ENCODE measurements around the gene ITGB8.

Gene ITGB8

DNA sequence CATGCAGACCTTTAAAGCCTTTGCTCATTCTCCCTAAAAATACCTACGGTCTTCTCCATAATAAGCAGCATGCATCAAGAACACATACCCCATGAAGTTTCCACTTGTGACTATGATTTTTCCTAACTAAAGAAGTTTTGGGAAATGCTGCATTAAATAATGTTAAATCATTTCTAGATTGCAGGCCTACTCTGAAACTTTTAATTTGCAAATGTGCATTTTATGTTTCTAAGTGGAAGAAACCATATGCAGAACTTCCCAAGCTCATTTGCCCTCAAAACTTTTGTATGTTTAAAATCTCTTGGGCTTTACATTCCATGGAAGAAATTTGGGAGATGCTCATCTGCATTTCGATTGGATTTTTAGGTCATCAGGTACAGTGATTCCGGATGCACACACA is 63.6 kb downstream of the ITGB8 start:
- H3K9ac ChIP-seq (ENCODE audit: low read depth in 1 of 2, low read length in 2 of 2) = no peak overlapping the region
- H3K27me3 ChIP-seq (ENCODE audit: control insufficient read depth in 1 of 2, insufficient read depth in 2 of 2, low read length in 2 of 2) = no peaks in the 10 kb centered on the region
- H3K36me3 ChIP-seq (ENCODE audit: control insufficient read depth in 1 of 2, insufficient read depth in 2 of 2, low read length in 2 of 2) = peaks cover 0 to 4% of the 10 kb centered on the region in 2 donors
- H3K9me3 ChIP-seq (ENCODE audit: control insufficient read depth in 1 of 2, low read length in 2 of 2) = no peaks in the 10 kb centered on the region
- no peak overlapping the region for H3K27ac ChIP-seq (ENCODE audit: low read depth, low read length)
- no peak overlapping the region for H3K4me3 ChIP-seq (ENCODE audit: low read depth in 1 of 2, low read length in 2 of 2)
- peaks cover 12 to 33% of the 10 kb centered on the region in 2 donors for H3K4me1 ChIP-seq (ENCODE audit: control insufficient read depth in 1 of 2, insufficient read depth in 2 of 2, low read length in 2 of 2)

DNA sequence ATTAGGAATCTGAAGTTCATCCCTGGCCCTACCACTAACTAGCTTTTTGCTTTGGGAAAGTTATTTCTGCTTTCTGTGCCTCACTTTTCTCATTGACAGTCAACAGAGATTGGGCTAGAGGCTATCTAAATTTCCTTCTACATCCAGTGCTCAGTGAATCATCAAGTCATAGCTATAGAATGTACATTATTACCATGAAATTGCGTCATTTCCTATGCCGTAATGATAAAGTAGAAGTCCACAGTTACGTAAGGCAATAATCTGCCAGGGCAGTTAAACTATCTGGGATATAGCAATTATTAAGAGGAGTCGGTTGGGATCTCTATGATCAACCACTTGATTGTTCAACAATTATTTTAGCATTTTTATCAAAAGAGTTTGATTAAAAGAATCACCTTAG is 64.4 kb downstream of the ITGB8 start:
- Histone ChIP-seq H3K27ac (ENCODE audit: low read depth, low read length) (no peak overlapping the region), H3K36me3 (ENCODE audit: control insufficient read depth in 1 of 2, insufficient read depth in 2 of 2, low read length in 2 of 2) (peaks cover 0 to 4% of the 10 kb centered on the region in 2 donors)

DNA sequence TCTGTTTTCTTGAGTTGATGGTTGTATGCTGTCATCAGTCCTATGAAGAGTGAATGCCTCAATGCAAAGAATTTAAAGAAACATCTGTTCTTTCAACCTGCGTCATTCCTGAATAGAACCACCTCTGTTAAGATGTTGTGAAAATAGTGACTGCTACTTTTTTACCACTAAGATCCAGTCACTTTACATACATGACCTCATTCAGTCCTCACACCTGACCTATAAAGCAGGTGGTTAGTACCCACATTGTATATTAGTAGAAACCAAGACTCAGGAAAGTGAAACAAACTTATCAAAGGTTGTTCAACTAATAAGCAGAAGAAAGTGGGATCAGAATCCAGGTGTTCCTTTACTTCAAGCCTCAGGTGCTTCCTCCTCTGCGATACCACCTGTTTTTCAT is 64.8 kb downstream of the ITGB8 start:
- H3K27ac ChIP-seq (ENCODE audit: low read depth, low read length) = no peak overlapping the region
- H3K36me3 ChIP-seq (ENCODE audit: control insufficient read depth in 1 of 2, insufficient read depth in 2 of 2, low read length in 2 of 2) = peaks cover 0 to 4% of the 10 kb centered on the region in 2 donors

More for the DNA sequence above, 64.4 kb downstream of the ITGB8 start:
- no peaks in the 10 kb centered on the region for H3K9me3 ChIP-seq (ENCODE audit: control insufficient read depth in 1 of 2, low read length in 2 of 2)
- no peak overlapping the region for H3K4me3 ChIP-seq (ENCODE audit: low read depth in 1 of 2, low read length in 2 of 2)
- H3K4me1 ChIP-seq (ENCODE audit: control insufficient read depth in 1 of 2, insufficient read depth in 2 of 2, low read length in 2 of 2) = peaks cover 12 to 29% of the 10 kb centered on the region in 2 donors
- no peaks in the 10 kb centered on the region for H3K27me3 ChIP-seq (ENCODE audit: control insufficient read depth in 1 of 2, insufficient read depth in 2 of 2, low read length in 2 of 2)
- H3K9ac ChIP-seq (ENCODE audit: low read depth in 1 of 2, low read length in 2 of 2) = no peak overlapping the region

DNA sequence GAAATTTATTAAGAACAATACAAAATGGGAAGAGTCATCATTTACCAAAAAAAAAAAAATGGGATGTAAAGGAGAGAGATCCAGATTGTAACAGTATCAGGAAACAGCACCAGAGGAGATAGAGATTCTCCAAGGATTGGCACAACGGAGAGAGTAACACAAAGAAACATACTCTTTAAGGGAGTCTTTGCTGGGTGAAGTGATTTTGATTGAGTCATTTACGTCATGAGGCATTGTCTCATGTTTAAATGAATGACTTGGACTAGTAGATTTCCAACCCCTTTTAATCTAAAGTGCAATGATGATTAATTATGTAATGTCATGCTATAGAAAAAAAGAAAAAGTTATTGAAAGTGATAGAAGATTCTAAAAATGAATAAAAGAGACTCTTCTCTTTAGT is 68.8 kb downstream of the ITGB8 start:
- Histone ChIP-seq H3K9me3 (ENCODE audit: control insufficient read depth in 1 of 2, low read length in 2 of 2) (no peaks in the 10 kb centered on the region), H3K4me3 (ENCODE audit: low read depth in 1 of 2, low read length in 2 of 2) (no peak overlapping the region), H3K4me1 (ENCODE audit: control insufficient read depth in 1 of 2, insufficient read depth in 2 of 2, low read length in 2 of 2) (peaks cover 5 to 11% of the 10 kb centered on the region in 2 donors), H3K9ac (ENCODE audit: low read depth in 1 of 2, low read length in 2 of 2) (no peak overlapping the region), H3K27me3 (ENCODE audit: control insufficient read depth in 1 of 2, insufficient read depth in 2 of 2, low read length in 2 of 2) (no peaks in the 10 kb centered on the region), H3K36me3 (ENCODE audit: control insufficient read depth in 1 of 2, insufficient read depth in 2 of 2, low read length in 2 of 2) (peaks cover 0 to 4% of the 10 kb centered on the region in 2 donors), H3K27ac (ENCODE audit: low read depth, low read length) (no peak overlapping the region)

More for the DNA sequence above, 64.8 kb downstream of the ITGB8 start:
- no peaks in the 10 kb centered on the region for H3K27me3 ChIP-seq (ENCODE audit: control insufficient read depth in 1 of 2, insufficient read depth in 2 of 2, low read length in 2 of 2)
- H3K9ac ChIP-seq (ENCODE audit: low read depth in 1 of 2, low read length in 2 of 2) = no peak overlapping the region
- H3K4me3 ChIP-seq (ENCODE audit: low read depth in 1 of 2, low read length in 2 of 2) = no peak overlapping the region
- H3K4me1 ChIP-seq (ENCODE audit: control insufficient read depth in 1 of 2, insufficient read depth in 2 of 2, low read length in 2 of 2) = peaks cover 12 to 29% of the 10 kb centered on the region in 2 donors
- no peaks in the 10 kb centered on the region for H3K9me3 ChIP-seq (ENCODE audit: control insufficient read depth in 1 of 2, low read length in 2 of 2)

DNA sequence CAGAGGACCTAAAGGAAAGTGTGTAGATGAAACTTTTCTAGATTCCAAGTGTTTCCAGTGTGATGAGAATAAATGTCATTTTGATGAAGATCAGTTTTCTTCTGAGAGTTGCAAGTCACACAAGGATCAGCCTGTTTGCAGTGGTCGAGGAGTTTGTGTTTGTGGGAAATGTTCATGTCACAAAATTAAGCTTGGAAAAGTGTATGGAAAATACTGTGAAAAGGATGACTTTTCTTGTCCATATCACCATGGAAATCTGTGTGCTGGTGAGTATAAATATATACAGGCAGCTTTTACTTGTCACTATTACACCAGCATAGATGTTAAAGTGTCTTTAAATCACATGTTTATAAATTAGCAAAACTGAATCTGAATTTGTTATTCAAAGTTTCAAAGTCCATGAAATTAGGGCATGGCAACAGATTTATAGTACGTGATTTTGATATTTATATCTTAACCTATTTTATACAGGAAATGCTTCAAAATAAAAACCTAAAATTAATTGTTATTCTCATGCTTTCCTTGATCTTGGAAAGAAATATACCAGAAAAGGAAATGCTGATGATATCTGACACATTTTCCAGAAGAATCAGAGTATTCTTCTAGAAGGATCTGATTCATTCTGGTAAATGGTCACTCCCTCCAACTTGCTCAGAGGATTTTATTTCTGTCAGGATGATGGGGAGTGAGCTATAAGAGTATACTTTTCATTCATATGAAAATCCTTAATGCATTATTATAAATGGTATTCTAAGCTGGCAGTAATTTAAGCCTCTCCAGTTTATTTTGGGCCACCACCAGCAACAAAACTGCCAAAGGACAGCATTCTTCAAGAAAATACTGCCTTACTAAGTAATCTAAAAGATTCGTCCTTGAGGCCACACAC is 71.4 kb downstream of the ITGB8 start:
- no peaks in the 10 kb centered on the region for H3K27me3 ChIP-seq (ENCODE audit: control insufficient read depth in 1 of 2, insufficient read depth in 2 of 2, low read length in 2 of 2)
- H3K9me3 ChIP-seq (ENCODE audit: control insufficient read depth in 1 of 2, low read length in 2 of 2) = no peaks in the 10 kb centered on the region
- H3K9ac ChIP-seq (ENCODE audit: low read depth in 1 of 2, low read length in 2 of 2) = no peak overlapping the region
- H3K36me3 ChIP-seq (ENCODE audit: control insufficient read depth in 1 of 2, insufficient read depth in 2 of 2, low read length in 2 of 2) = peaks cover 0 to 3% of the 10 kb centered on the region in 2 donors
- no peak overlapping the region for H3K4me3 ChIP-seq (ENCODE audit: low read depth in 1 of 2, low read length in 2 of 2)
- peaks cover 5 to 12% of the 10 kb centered on the region in 2 donors for H3K4me1 ChIP-seq (ENCODE audit: control insufficient read depth in 1 of 2, insufficient read depth in 2 of 2, low read length in 2 of 2)
- no peak overlapping the region for H3K27ac ChIP-seq (ENCODE audit: low read depth, low read length)

DNA sequence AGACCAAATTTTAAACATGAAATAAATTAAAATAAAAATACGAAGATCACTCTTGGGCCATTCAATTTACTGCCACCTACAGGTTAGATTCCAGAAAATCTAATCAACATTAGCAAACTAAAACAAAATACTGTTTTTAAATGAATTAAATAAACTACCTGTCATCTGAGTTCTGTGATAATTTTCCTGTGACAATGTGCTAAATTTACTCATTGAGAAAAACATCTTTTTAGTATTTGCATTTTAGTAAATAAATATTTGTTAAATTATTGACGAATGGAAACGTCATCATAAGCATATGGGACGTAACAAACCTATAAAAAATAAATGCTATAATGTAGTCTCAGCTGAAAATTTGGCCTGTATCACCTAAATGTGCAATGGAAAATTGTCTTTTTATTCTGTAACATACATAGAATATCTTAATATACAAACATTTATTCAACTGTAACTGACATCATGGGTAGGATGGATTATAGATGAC is 72.1 kb downstream of the ITGB8 start:
- H3K4me3 ChIP-seq (ENCODE audit: low read depth in 1 of 2, low read length in 2 of 2) = no peak overlapping the region
- H3K36me3 ChIP-seq (ENCODE audit: control insufficient read depth in 1 of 2, insufficient read depth in 2 of 2, low read length in 2 of 2) = no peaks in the 10 kb centered on the region
- H3K9me3 ChIP-seq (ENCODE audit: control insufficient read depth in 1 of 2, low read length in 2 of 2) = no peaks in the 10 kb centered on the region
- no peak overlapping the region for H3K27ac ChIP-seq (ENCODE audit: low read depth, low read length)
- H3K9ac ChIP-seq (ENCODE audit: low read depth in 1 of 2, low read length in 2 of 2) = no peak overlapping the region
- no peaks in the 10 kb centered on the region for H3K27me3 ChIP-seq (ENCODE audit: control insufficient read depth in 1 of 2, insufficient read depth in 2 of 2, low read length in 2 of 2)
- H3K4me1 ChIP-seq (ENCODE audit: control insufficient read depth in 1 of 2, insufficient read depth in 2 of 2, low read length in 2 of 2) = peaks cover 11 to 17% of the 10 kb centered on the region in 2 donors

DNA sequence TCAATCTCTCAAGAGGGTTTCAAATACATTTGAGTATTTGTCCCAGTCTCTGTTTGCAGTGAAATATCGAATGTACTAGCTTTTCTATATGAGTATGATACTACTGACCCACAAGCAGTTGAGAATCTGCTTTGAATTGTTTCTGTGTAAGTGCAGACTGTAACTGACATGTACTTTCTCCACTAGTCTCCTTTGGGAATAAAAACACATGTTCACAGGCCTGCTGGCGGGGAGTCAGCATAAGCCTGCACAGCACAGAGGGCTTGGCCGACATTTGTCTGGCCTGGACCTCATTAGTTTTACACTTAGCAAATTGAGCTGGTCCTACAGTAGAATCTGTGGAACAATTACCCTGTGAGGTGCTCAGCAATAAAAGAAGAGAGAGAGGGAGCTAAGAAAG is 72.6 kb downstream of the ITGB8 start:
- Histone ChIP-seq H3K27me3 (ENCODE audit: control insufficient read depth in 1 of 2, insufficient read depth in 2 of 2, low read length in 2 of 2) (no peaks in the 10 kb centered on the region), H3K36me3 (ENCODE audit: control insufficient read depth in 1 of 2, insufficient read depth in 2 of 2, low read length in 2 of 2) (no peaks in the 10 kb centered on the region), H3K4me3 (ENCODE audit: low read depth in 1 of 2, low read length in 2 of 2) (no peak overlapping the region), H3K9me3 (ENCODE audit: control insufficient read depth in 1 of 2, low read length in 2 of 2) (no peaks in the 10 kb centered on the region), H3K9ac (ENCODE audit: low read depth in 1 of 2, low read length in 2 of 2) (no peak overlapping the region), H3K27ac (ENCODE audit: low read depth, low read length) (no peak overlapping the region), H3K4me1 (ENCODE audit: control insufficient read depth in 1 of 2, insufficient read depth in 2 of 2, low read length in 2 of 2) (peaks cover 17 to 22% of the 10 kb centered on the region in 2 donors)

DNA sequence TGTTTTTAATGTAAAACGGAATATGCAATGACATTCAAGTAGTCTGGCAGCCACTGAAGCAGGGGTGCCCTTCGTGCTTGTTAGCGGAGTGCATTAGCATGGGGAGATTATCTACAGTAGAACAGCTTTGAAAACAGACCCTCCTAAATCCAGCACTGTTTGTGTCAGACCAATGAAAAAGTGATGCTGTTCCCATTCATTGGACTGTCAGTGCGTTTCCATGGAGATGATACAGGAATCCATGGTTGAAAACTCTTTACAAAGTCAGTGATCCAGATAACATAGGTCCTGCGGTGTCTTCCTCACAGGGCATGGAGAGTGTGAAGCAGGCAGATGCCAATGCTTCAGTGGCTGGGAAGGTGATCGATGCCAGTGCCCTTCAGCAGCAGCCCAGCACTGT is 73.6 kb downstream of the ITGB8 start:
- no peaks in the 10 kb centered on the region for H3K9me3 ChIP-seq (ENCODE audit: control insufficient read depth in 1 of 2, low read length in 2 of 2)
- H3K4me3 ChIP-seq (ENCODE audit: low read depth in 1 of 2, low read length in 2 of 2) = no peak overlapping the region
- H3K4me1 ChIP-seq (ENCODE audit: control insufficient read depth in 1 of 2, insufficient read depth in 2 of 2, low read length in 2 of 2) = peaks cover 22 to 25% of the 10 kb centered on the region in 2 donors
- H3K27ac ChIP-seq (ENCODE audit: low read depth, low read length) = no peak overlapping the region
- H3K9ac ChIP-seq (ENCODE audit: low read depth in 1 of 2, low read length in 2 of 2) = no peak overlapping the region
- no peaks in the 10 kb centered on the region for H3K36me3 ChIP-seq (ENCODE audit: control insufficient read depth in 1 of 2, insufficient read depth in 2 of 2, low read length in 2 of 2)
- H3K27me3 ChIP-seq (ENCODE audit: control insufficient read depth in 1 of 2, insufficient read depth in 2 of 2, low read length in 2 of 2) = no peaks in the 10 kb centered on the region

DNA sequence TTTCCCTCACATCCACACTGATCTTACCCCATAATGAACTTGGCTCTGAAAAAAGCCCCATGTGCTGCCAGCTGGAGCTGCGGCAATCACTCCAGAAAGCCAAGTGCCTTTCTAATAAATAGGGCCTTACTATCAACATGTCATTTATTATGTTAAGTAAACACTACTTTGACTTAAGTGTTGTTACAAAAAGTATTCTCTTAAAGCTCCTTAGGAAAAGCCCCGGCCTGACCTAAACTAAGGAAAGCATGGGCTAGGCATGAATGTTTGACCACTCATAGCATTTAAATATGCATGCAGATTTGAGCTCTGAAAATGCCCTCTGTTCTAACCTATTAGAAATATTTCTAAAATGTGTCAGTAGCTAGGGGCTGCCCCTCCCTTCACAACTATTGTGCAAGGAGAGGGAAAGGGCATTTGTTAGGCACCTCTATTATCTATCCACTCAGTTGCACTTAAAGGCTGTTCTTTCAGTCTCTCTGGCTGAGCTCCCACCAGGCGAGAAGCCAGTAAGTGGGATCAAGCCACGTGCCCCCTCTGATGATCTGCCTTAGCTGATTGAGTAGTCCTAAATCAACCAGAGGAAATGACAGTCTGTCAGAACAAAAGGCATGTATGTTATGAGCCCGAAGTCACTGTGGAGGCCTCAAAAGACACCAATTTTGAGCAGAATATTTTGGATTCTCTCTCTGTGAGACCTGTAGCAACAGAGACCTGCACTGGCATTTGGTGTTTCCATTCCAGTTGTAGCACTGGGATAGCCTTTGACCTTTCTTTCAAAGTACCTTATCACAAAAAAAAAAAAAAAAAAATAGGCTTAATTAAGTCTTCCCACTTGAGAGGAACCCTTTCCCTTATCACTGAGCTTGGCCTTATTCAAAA is 77.1 kb downstream of the ITGB8 start:
- no peaks in the 10 kb centered on the region for H3K36me3 ChIP-seq (ENCODE audit: control insufficient read depth in 1 of 2, insufficient read depth in 2 of 2, low read length in 2 of 2)
- no peaks in the 10 kb centered on the region for H3K27me3 ChIP-seq (ENCODE audit: control insufficient read depth in 1 of 2, insufficient read depth in 2 of 2, low read length in 2 of 2)
- H3K4me1 ChIP-seq (ENCODE audit: control insufficient read depth in 1 of 2, insufficient read depth in 2 of 2, low read length in 2 of 2) = peaks cover 20 to 22% of the 10 kb centered on the region in 2 donors
- no peak overlapping the region for H3K9ac ChIP-seq (ENCODE audit: low read depth in 1 of 2, low read length in 2 of 2)
- no peaks in the 10 kb centered on the region for H3K9me3 ChIP-seq (ENCODE audit: control insufficient read depth in 1 of 2, low read length in 2 of 2)
- H3K4me3 ChIP-seq (ENCODE audit: low read depth in 1 of 2, low read length in 2 of 2) = peak overlapping the region in 1 of 2 donors; percentile 12
- no peak overlapping the region for H3K27ac ChIP-seq (ENCODE audit: low read depth, low read length)

DNA sequence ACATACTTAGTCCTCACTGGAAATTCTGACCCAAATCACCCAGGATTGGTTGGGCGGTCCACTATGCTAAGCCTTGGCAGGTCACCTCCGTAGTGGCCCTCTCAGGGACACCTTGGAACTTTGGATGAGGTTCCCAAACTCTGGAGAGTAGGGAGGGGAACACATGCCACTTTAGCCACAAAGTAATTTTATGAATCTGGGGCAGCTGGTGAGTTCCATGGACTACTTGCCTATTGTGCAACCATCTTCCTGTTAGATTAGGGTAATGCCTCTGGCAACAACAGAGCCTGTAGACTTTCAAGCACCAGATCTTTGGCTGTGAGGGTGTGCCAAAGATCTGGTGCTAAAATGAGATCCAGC is 77.7 kb downstream of the ITGB8 start:
- H3K36me3 ChIP-seq (ENCODE audit: control insufficient read depth in 1 of 2, insufficient read depth in 2 of 2, low read length in 2 of 2) = no peaks in the 10 kb centered on the region
- H3K4me1 ChIP-seq (ENCODE audit: control insufficient read depth in 1 of 2, insufficient read depth in 2 of 2, low read length in 2 of 2) = peaks cover 20 to 22% of the 10 kb centered on the region in 2 donors
- no peaks in the 10 kb centered on the region for H3K27me3 ChIP-seq (ENCODE audit: control insufficient read depth in 1 of 2, insufficient read depth in 2 of 2, low read length in 2 of 2)
- no peak overlapping the region for H3K9ac ChIP-seq (ENCODE audit: low read depth in 1 of 2, low read length in 2 of 2)
- no peaks in the 10 kb centered on the region for H3K9me3 ChIP-seq (ENCODE audit: control insufficient read depth in 1 of 2, low read length in 2 of 2)
- no peak overlapping the region for H3K27ac ChIP-seq (ENCODE audit: low read depth, low read length)
- no peak overlapping the region for H3K4me3 ChIP-seq (ENCODE audit: low read depth in 1 of 2, low read length in 2 of 2)
